ENCODE results near the gene ANKRD27. TPM values are rescaled to one million over a fixed set of nuclear protein-coding genes. Genes with fewer than 3 reads are reported as not detected.
"Not testable (repeated sequence)": the region's sequence is repeated elsewhere in the genome, so short reads cannot be mapped to it uniquely, and the experiment has no call there.

Gene ANKRD27
- total and polyA plus RNA-seq, 8 donors: 8.8 to 61.7 (median 23.3) TPM

DNA sequence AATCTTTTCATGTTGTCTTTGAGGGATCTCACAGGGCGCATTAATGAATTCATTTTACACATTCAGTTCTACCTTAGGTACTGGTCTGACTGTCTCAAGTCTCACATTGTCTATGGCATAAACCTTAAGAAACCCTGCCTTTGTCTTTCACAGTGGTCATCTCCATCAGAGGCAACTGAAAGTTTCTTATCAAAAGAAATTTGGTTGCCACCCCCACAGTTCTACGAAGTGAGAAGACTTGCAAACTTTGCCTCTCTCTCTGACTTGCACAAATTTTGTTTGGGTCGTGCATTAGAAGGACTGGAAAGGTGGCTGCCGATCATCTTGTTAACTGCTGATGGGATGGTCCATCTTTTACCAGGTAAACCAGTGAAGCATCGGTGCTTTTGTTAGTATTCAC lies 34.1 kb upstream of the ANKRD27 start:
- no peak for TF ChIP-seq EP300 (IDR thresholded peaks at IDR 0.05)
- no peak for TF ChIP-seq POLR2AphosphoS5 (IDR thresholded peaks at IDR 0.05)
- no peak for TF ChIP-seq POLR2A (IDR thresholded peaks at IDR 0.05)
- TF ChIP-seq, protein P1, sequence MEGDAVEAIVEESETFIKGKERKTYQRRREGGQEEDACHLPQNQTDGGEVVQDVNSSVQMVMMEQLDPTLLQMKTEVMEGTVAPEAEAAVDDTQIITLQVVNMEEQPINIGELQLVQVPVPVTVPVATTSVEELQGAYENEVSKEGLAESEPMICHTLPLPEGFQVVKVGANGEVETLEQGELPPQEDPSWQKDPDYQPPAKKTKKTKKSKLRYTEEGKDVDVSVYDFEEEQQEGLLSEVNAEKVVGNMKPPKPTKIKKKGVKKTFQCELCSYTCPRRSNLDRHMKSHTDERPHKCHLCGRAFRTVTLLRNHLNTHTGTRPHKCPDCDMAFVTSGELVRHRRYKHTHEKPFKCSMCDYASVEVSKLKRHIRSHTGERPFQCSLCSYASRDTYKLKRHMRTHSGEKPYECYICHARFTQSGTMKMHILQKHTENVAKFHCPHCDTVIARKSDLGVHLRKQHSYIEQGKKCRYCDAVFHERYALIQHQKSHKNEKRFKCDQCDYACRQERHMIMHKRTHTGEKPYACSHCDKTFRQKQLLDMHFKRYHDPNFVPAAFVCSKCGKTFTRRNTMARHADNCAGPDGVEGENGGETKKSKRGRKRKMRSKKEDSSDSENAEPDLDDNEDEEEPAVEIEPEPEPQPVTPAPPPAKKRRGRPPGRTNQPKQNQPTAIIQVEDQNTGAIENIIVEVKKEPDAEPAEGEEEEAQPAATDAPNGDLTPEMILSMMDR (IDR thresholded peaks at IDR 0.05): no peak
- Histone ChIP-seq H3K4me3 (no peak overlapping the region), H3K4me1 (peaks cover 0 to 23% (median 16%) of the 10 kb centered on the region in 4 donors), H3K27ac (no peak overlapping the region), H3K36me3 (peaks cover 18 to 73% (median 62%) of the 10 kb centered on the region in 4 donors), H3K27me3 (no peaks in the 10 kb centered on the region), H3K9me3 (peaks cover 4 to 7% (median 5%) of the 10 kb centered on the region in 4 donors)
- intact Hi-C loops (cut with DNase I; ENCODE audit: low total_unique reads): no loop called here
- 82 to 88% (median 87%) methylated on average over 5 of the region's 5 CpGs for WGBS, 5 donors
- DNase-seq: no peak

DNA sequence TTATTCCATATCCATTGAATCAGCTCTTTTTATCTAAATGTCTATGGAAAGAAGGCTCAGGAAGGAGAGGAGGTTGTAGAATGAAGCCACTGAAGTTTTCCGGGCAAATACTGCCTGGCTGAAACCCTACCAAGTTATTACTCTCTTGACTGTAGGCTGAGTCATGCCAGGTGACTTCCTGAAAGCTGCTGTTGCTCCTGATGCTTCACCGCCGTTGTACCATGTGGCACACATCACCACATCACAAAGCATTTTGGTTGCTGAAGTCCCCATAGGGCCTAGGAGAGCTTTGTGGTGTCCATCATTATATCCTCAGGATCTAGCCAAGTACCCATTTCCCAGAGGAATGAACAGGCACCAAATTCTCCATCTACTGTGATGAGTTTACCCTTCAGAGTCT lies 33.5 kb upstream of the ANKRD27 start:
- Histone ChIP-seq H3K4me1 (peaks cover 0 to 23% (median 16%) of the 10 kb centered on the region in 4 donors), H3K27ac (no peak overlapping the region), H3K9me3 (peaks cover 4 to 13% (median 10%) of the 10 kb centered on the region in 4 donors), H3K36me3 (peaks cover 19 to 72% (median 60%) of the 10 kb centered on the region in 4 donors), H3K4me3 (no peak overlapping the region), H3K27me3 (no peaks in the 10 kb centered on the region)
- no peak for DNase-seq
- TF ChIP-seq, protein P1 (IDR thresholded peaks at IDR 0.05): no peak
- TF ChIP-seq POLR2AphosphoS5 (IDR thresholded peaks at IDR 0.05) (no peak), EP300 (IDR thresholded peaks at IDR 0.05) (no peak), POLR2A (IDR thresholded peaks at IDR 0.05) (no peak)
- intact Hi-C loops (cut with DNase I; ENCODE audit: low total_unique reads): no loop called here
- 58 to 69% (median 64%) methylated on average over 3 of the region's 3 CpGs for WGBS, 5 donors

DNA sequence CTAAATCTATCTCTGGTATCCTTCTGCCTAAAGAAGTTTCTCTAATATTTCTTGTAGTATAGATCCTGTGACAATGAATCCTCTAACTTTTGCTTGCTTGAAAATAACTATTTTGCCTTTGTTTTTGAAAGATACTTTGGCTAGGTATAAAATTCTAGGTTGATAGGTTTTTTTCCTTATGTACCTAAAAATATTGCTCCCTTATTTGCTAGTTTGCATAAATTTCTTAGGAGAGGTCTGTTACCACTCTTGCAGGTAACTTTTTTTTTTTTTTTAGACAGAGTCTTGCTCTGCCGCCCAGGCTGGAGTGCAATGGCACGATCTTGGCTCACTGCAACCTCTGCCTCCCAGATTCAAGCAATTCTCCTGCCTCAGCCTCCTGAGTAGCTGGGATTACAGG lies 29.0 kb upstream of the ANKRD27 start:
- H3K27ac ChIP-seq; H3K4me3 ChIP-seq; intact Hi-C loops (cut with DNase I; ENCODE audit: low total_unique reads); H3K27me3 ChIP-seq; DNase-seq: not testable (repeated sequence)
- 93 to 99% (median 96%) methylated on average over 2 of the region's 2 CpGs for WGBS, 5 donors
- Histone ChIP-seq H3K9me3 (peaks cover 4 to 22% (median 11%) of the 10 kb centered on the region in 4 donors), H3K4me1 (peaks cover 18 to 57% (median 37%) of the 10 kb centered on the region in 4 donors), H3K36me3 (peaks cover 16 to 48% (median 35%) of the 10 kb centered on the region in 4 donors)

DNA sequence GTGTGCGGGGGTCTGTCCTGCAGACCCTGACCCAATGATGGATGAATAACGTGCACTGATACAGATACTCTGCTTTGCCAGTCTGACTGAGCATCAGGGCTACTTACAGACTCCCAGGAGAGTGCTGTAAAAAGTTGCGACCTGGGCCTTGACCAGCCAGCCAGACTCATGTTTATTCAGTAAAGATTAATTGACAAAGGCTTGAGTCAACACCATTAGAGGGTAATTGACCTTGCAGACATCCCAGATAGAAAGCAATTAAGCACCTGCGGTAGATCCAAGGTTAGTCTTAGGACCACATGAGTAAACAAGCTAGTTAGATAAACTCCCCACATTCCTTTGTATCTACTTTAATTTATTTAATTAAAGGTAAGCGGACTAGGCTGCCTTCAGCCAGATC lies 27.0 kb upstream of the ANKRD27 start:
- DNase-seq: peak; percentile 66 to 81
- peaks cover 4 to 22% (median 11%) of the 10 kb centered on the region in 4 donors for H3K9me3 ChIP-seq
- intact Hi-C loops (cut with DNase I; ENCODE audit: low total_unique reads): no loop called here
- no peaks in the 10 kb centered on the region for H3K27me3 ChIP-seq
- H3K4me1 ChIP-seq: peaks cover 18 to 73% (median 39%) of the 10 kb centered on the region in 4 donors
- H3K4me3 ChIP-seq: no peak overlapping the region
- TF ChIP-seq POLR2A (IDR thresholded peaks at IDR 0.05) (no peak), POLR2AphosphoS5 (IDR thresholded peaks at IDR 0.05) (peak in 2 of 3 donors; percentile 70 to 76)
- WGBS, 5 donors: 22 to 42% (median 24%) methylated on average over 5 of the region's 5 CpGs
- H3K27ac ChIP-seq: peak overlapping the region in 3 of 5 donors; percentile 43 to 65 (median 54)
- peaks cover 21 to 63% (median 44%) of the 10 kb centered on the region in 4 donors for H3K36me3 ChIP-seq

DNA sequence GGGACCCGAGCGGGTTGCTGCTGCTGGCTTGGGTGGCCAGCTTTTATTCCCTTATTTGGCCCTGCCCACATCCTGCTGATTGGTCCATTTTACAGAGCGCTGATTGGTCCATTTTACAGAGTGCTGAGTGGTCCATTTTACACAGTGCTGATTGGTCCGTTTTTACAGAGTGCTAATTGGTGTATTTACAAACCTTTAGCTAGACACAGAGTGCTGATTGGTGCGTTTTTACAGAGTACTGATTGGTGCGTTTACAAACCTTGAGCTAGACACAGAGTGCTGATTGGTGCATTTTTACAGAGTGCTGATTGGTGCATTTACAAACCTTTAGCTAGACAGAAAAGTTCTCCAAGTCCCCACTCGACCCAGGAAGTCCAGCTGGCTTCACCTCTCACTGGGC lies 25.1 kb upstream of the ANKRD27 start:
- Histone ChIP-seq H3K4me1 (peaks cover 35 to 73% (median 46%) of the 10 kb centered on the region in 4 donors), H3K36me3 (peaks cover 21 to 57% (median 41%) of the 10 kb centered on the region in 4 donors), H3K9me3 (peaks cover 4 to 22% (median 11%) of the 10 kb centered on the region in 4 donors), H3K27ac (peak overlapping the region in 2 of 5 donors; percentile 65 to 75)
- H3K4me3 ChIP-seq; DNase-seq; H3K27me3 ChIP-seq; intact Hi-C loops (cut with DNase I; ENCODE audit: low total_unique reads): not testable (repeated sequence)
- 85 to 94% (median 92%) methylated on average over 7 of the region's 7 CpGs for WGBS, 5 donors

DNA sequence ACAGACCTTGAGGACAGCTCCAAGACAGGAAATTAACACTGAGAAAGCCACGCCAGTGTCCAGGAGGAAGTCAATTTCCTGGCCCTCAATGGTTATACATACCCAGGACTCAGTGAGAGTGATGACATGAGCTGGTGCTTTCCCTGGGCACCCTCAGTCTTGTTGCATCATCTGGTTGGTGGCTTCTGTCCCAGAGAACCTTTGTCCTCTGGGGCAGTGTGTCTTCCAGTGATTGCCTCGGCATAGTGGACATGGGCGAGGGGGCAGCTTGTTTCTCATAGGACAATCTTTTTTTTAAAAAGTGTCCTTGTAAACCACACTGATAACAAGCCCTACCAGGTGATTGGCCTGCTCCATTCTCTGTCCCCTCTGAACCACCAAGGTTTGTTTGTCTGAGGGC lies 21.8 kb upstream of the ANKRD27 start:
- DNase-seq; intact Hi-C loops (cut with DNase I; ENCODE audit: low total_unique reads); H3K9me3 ChIP-seq; H3K27me3 ChIP-seq; H3K4me3 ChIP-seq: not testable (repeated sequence)
- H3K4me1 ChIP-seq: peaks cover 52 to 84% (median 65%) of the 10 kb centered on the region in 4 donors
- WGBS, 5 donors: 61 to 88% (median 75%) methylated on average over 3 of the region's 3 CpGs
- H3K27ac ChIP-seq: peak overlapping the region in 1 of 5 donors; percentile 49
- peaks cover 17 to 38% (median 29%) of the 10 kb centered on the region in 4 donors for H3K36me3 ChIP-seq
